Measurements from ENCODE around the gene SLC19A1. TPM values are rescaled to one million over a fixed set of nuclear protein-coding genes. Genes with fewer than 3 reads are reported as not detected.

The SLC19A1 gene
- total RNA-seq, 2 experiments from 2014 or later: 29.2 to 30.3 TPM

DNA sequence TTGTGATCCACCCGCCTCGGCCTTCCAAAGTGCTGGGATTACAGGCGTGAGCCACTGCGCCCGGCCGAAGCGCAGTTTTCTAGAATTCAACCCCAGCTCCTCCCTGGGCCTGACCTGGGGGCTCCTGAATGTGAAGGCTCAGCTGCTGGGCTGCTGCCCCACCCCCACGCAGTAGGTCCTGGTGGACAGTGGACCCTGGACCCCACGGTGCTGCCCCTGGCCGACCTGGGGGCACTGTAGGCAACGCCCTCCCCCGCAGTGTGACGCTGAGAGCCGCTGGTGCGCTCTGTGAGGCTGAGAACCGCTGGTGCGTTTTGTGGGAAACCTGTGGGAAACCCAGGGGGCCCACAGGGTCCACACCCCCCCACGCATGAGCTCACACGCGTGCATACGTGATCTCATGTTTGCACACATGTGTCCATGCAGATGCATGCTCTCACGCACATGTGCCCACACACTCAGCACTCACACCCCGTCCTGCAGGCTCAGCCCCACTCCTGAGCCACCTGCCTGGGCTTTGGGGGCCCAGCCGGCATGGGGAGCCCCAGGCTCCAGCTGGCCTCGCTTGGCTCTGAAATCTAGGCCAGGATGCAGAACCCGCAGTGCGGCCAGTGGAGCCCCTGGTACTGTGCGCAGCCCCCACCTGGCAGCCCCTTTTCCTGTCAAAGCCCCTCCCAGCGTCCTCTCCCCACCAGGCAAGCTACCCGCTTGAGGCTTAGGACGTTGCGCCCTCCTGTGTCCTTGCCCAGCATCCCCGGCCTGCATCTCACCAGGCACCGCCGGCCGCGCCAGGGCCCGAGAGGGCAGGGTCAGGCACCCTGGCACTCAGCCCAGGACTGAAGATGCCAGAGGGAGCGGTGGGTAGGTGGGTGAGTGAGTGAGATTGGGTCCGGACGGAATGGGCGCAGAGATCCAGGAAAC is 69.5 kb downstream of the SLC19A1 start:
- H3K4me3 Mint-ChIP-seq: no peak overlapping the region
- POLR2A ChIA-PET: no interaction called here

DNA sequence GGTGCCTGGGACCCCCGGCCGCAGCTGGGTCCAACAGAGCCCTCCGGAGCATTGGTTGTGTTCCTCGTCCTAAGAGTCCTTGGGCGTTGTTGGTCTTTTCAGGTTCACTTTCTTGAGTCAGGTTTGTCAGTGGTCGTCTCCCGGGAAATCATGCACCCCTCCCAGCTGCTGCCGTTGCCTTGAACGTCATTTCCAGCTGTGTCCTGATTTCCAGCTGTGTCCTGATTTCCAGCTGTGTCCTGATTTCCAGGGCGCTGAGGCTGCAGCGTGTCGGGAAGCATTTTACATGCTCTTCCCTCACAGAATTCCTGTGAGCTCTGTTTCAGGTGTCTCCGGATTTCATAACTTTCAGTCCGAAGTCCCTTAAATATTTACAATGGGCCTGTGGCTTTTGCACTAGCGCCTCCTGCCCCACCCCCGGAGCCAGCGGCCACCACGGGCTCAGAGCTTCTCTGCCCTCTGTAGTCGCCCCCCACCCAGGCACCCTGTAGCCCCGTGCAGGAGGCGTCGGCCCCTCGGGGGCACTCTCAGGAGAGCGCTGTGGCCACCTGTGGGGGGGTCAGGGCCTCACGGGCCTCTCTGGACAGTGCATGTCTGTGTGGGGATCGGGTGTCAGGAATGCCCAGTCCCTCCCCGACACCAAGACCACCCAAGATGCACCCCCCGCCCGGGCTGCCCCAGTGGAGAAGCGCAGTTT is 70.6 kb downstream of the SLC19A1 start:
- intact Hi-C loops (cut with micrococcal nuclease): no loop called here
- H3K27me3 Mint-ChIP-seq: no peaks in the 10 kb centered on the region
- H3K9me3 Mint-ChIP-seq: no peaks in the 10 kb centered on the region
- CTCF ChIA-PET: no interaction called here
- H3K36me3 Mint-ChIP-seq: no peaks in the 10 kb centered on the region
- no peak overlapping the region for H3K4me3 Mint-ChIP-seq
- no peak overlapping the region for H3K27ac Mint-ChIP-seq
- DNase-seq: no peak
- H3K4me1 Mint-ChIP-seq (ENCODE audit: low read depth): peaks cover 16% of the 10 kb centered on the region
- POLR2A ChIA-PET: no interaction called here

More for the DNA sequence above, 69.5 kb downstream of the SLC19A1 start:
- no peaks in the 10 kb centered on the region for H3K27me3 Mint-ChIP-seq
- no peak for DNase-seq
- no peaks in the 10 kb centered on the region for H3K36me3 Mint-ChIP-seq
- CTCF ChIA-PET: no interaction called here
- H3K9me3 Mint-ChIP-seq: no peaks in the 10 kb centered on the region
- intact Hi-C loops (cut with micrococcal nuclease): no loop called here
- no peak overlapping the region for H3K27ac Mint-ChIP-seq
- peaks cover 17% of the 10 kb centered on the region for H3K4me1 Mint-ChIP-seq (ENCODE audit: low read depth)

DNA sequence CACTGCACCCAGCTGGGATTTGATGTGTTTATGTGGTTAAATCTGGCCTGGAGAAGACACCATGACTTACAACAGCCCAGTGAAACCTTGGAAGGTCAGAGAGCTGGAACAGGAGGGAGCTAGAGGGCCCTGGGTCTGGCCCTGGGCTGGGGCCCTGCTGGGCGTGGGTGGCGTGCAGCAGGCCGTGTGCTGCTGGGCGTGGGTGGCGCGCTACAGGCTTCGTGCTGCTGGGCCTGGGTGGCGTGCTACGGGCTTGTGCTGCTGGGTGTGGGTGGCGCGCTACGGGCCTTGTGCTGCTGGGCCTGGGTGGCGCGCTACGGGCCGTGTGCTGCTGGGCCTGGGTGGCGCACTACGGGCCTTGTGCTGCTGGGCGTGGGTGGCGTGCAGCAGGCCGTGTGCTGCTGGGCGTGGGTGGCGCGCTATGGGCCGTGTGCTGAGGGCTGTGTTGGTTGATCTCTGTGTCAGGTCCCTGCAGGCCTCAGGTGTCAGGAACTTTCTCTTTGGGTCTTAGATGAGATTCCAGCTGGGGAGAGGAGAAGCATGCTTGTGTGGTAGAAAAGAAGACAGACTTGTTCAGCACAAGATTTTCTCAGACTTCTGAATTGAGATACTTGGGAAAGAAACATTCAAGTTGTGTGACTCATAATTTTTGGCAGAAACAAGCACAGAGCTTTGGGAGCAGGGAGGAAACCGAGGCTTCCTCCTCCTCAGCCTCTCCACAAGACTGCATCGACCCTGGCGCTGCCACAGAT is 71.3 kb downstream of the SLC19A1 start:
- Mint-ChIP-seq H3K4me3 (no peak overlapping the region), H3K27me3 (no peaks in the 10 kb centered on the region), H3K36me3 (no peaks in the 10 kb centered on the region), H3K9me3 (no peaks in the 10 kb centered on the region), H3K4me1 (ENCODE audit: low read depth) (peaks cover 14% of the 10 kb centered on the region), H3K27ac (peak overlapping the region; percentile 72)
- ChIA-PET CTCF (no interaction called here), POLR2A (no interaction called here)
- DNase-seq: peak; percentile 46
- intact Hi-C loops (cut with micrococcal nuclease): no loop called here

DNA sequence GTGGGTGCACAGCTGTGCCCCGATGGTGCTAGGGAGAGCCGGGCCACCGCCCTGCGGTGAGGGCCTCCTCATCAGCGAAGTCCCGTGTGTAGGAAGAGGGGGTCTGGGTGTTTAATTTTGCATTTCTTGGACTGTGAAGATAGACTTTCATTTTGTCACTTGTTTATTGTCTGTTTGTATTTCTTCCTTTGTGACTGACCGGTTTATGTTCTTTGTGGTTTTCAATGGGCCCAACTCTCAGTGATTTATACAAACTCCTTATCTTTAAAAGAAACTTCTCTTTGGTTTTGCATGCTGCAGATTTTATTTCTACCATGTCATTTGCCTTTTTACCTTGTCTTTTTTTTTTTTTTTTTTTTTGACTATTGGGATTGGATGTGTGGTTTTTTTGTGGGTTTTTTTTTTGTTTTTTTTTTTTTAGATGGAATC is 72.1 kb downstream of the SLC19A1 start:
- Mint-ChIP-seq H3K36me3 (no peaks in the 10 kb centered on the region), H3K4me3 (no peak overlapping the region)
- POLR2A ChIA-PET: no interaction called here

DNA sequence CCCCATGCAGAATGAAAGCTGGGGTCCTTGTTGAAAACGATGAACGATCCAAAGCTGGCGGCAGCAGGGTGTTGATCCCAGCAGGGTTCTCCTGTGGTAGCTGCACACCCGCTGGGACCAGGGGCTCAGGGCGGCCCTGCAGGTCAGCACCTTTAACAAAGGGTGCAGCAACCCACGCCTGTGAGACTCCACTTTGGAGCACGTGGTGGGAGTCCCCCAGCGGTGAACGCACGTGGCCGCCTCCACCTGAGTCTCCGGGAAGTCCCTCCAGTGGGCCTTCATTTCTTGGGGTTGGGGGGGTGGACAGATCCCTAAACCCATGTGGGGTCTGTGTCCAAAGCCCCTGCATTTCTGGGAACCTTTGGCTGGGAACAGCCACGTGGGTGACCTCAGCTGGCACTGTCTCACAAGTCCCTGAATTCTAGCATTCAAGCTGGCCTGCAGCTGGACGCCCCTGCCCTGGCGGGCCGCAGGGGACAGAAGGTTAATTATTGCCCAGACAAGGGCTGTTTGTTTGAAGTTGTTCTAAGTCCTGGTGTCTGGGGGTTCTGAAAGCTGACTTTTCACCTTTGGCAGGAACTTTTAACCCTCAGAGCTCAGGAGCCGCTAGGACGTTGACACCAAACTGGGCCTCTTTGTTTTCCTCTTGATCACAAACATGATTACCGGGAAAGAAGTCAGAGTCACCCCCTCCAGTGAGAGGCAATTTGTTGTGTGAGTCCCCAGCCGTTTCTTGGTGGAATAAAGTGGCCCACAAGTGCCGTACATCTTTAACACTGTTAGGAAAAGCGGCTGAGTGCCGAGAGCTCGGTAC is 72.8 kb downstream of the SLC19A1 start:
- DNase-seq: no peak

More for the DNA sequence above, 72.1 kb downstream of the SLC19A1 start:
- Mint-ChIP-seq H3K27ac (no peak overlapping the region), H3K4me1 (ENCODE audit: low read depth) (peaks cover 14% of the 10 kb centered on the region), H3K27me3 (peaks cover 5% of the 10 kb centered on the region), H3K9me3 (no peaks in the 10 kb centered on the region)
- CTCF ChIA-PET: no interaction called here
- intact Hi-C loops (cut with micrococcal nuclease): no loop called here
- no peak for DNase-seq

DNA sequence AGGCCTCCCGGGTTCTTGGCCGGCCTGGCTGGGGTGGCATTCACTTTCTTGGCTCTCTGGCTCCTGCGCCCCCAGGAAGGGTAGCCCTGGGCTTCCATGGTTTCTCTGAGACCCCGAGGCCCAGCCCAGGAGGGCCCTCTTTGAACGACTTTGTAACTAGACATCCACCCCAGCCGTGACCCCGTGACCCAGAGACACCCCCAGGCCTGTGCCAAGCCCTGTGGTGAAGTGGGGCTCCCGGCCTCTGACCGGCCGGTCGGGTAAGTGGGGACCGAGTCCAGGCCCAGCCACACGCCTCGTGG is 73.3 kb downstream of the SLC19A1 start:
- CTCF ChIA-PET: interaction anchor here (1.4 kb wide), 1 partner anchor 10 kb away, joined by 3 read pairs; no protein-coding TSS in a partner anchor

More for the DNA sequence above, 72.8 kb downstream of the SLC19A1 start:
- H3K9me3 Mint-ChIP-seq: no peaks in the 10 kb centered on the region
- CTCF ChIA-PET: interaction anchor here (1.4 kb wide), 1 partner anchor 10 kb away, joined by 3 read pairs; no protein-coding TSS in a partner anchor
- POLR2A ChIA-PET: no interaction called here
- H3K4me1 Mint-ChIP-seq (ENCODE audit: low read depth): peaks cover 14% of the 10 kb centered on the region
- H3K27ac Mint-ChIP-seq: no peak overlapping the region
- H3K36me3 Mint-ChIP-seq: no peaks in the 10 kb centered on the region
- H3K27me3 Mint-ChIP-seq: peaks cover 8% of the 10 kb centered on the region
- intact Hi-C loops (cut with micrococcal nuclease): no loop called here
- no peak overlapping the region for H3K4me3 Mint-ChIP-seq

DNA sequence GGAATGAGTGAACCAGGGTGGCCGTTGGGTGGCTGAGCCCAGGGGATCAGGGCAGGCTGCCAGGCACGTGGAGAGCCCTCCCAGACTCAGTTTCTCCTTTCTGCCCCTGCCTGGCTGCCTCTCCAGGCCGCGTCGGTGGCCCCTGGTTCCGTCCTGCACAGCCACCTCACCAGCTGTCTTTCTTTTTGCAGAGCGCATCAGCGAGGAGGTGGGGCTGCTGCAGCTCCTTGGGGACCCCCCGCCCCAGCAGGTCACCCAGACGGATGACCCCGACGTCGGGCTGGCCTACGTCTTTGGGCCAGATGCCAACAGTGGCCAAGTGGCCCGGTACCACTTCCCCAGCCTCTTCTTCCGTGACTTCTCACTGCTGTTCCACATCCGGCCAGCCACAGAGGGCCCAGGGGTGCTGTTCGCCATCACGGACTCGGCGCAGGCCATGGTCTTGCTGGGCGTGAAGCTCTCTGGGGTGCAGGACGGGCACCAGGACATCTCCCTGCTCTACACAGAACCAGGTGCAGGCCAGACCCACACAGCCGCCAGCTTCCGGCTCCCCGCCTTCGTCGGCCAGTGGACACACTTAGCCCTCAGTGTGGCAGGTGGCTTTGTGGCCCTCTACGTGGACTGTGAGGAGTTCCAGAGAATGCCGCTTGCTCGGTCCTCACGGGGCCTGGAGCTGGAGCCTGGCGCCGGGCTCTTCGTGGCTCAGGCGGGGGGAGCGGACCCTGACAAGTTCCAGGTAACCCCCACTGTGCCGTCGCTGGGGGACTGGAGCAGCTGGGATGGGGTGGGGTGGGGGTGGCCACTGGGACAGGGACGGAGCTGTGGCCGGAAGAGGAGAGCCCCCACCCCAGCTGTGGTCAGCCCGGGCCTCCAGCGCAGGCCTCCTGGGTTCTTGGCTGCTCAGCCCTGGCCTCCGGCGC is 73.9 kb downstream of the SLC19A1 start:
- no peak for DNase-seq
- H3K27ac Mint-ChIP-seq: no peak overlapping the region
- H3K36me3 Mint-ChIP-seq: no peaks in the 10 kb centered on the region
- peaks cover 14% of the 10 kb centered on the region for H3K4me1 Mint-ChIP-seq (ENCODE audit: low read depth)
- intact Hi-C loops (cut with micrococcal nuclease): no loop called here
- POLR2A ChIA-PET: no interaction called here
- no peak overlapping the region for H3K4me3 Mint-ChIP-seq
- peaks cover 8% of the 10 kb centered on the region for H3K27me3 Mint-ChIP-seq
- H3K9me3 Mint-ChIP-seq: no peaks in the 10 kb centered on the region
- CTCF ChIA-PET: interaction anchor here (1.4 kb wide), 1 partner anchor 11 kb away, joined by 3 read pairs; no protein-coding TSS in a partner anchor

More for the DNA sequence above, 73.3 kb downstream of the SLC19A1 start:
- DNase-seq: no peak
- intact Hi-C loops (cut with micrococcal nuclease): no loop called here
- no peaks in the 10 kb centered on the region for H3K36me3 Mint-ChIP-seq
- H3K9me3 Mint-ChIP-seq: no peaks in the 10 kb centered on the region
- POLR2A ChIA-PET: no interaction called here
- H3K27me3 Mint-ChIP-seq: peaks cover 8% of the 10 kb centered on the region
- no peak overlapping the region for H3K27ac Mint-ChIP-seq
- H3K4me3 Mint-ChIP-seq: no peak overlapping the region
- peaks cover 14% of the 10 kb centered on the region for H3K4me1 Mint-ChIP-seq (ENCODE audit: low read depth)

DNA sequence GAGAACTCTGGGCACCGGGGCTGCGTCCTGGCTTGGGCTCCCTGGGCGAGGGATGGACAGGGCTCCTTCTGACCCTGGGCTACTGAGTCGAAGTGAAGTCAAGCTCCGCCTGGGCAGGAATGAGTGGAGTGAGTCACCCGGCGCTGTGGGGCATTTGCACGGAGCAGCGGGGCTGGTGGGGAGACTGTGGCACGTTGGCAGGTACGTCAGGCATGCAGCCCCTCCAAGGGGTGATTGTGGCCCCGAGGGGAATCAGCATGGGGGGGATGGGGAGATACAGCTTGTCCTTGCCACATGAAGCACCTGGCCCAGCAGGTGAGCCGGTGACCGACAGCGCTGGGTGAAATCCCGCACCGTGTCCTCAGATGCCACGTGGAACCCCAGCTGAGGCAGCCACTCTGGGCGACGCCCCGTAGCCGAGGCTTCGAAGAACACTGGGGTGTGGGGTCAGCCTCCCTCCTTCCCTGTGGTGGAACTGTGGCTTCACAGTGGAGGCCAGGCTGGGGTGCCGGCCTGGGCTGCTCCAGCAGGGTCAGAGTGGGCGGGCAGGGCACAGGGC is 74.9 kb downstream of the SLC19A1 start:
- intact Hi-C loops (cut with micrococcal nuclease): no loop called here
- peaks cover 14% of the 10 kb centered on the region for H3K4me1 Mint-ChIP-seq (ENCODE audit: low read depth)
- H3K4me3 Mint-ChIP-seq: no peak overlapping the region
- H3K27ac Mint-ChIP-seq: no peak overlapping the region
- CTCF ChIA-PET: no interaction called here
- POLR2A ChIA-PET: no interaction called here
- DNase-seq: no peak
- peaks cover 8% of the 10 kb centered on the region for H3K27me3 Mint-ChIP-seq
- H3K36me3 Mint-ChIP-seq: no peaks in the 10 kb centered on the region
- H3K9me3 Mint-ChIP-seq: peaks cover 3% of the 10 kb centered on the region

DNA sequence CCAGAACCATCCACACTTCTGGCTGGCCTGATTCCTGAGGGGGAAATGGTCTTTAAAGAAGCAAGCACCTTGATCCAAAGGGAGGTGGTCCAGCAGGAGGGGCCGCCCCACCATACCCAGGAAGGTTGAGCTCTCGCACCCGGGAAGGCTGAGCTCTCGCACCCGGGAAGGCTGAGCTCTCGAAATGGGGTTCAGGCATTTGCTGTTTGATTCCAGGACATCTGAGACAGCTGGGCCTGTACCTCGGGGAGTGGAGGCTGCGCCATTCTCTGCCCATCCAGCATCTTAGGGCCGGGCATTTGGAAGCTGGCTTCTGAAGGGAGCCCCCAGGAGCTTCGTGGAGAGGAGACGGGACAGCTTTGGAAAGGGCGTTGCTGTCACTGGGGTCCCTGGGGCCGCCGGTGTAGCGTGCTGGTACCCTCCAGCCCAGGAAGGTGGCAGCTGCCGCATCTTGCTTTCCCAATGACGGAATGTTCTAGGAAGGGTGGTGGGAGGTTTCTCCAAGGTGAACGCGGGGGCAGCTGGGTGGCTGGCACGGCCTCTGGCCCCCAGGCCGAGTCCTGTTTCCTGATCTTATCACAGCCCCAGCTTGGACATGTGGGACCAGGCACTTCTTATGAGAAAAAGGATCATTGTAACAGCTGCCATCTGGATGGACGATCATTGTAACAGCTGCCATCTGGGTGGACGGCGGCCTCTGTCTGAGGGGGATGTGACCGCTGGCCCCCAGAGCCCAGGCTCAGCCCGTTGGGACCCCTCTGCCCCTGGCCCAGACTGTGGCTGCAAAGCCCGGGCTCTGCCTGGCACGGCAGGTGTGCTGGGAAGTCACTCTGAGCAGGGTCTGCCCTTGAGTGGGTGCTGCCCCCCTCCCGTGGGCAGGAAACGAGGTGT is 75.7 kb downstream of the SLC19A1 start:
- Mint-ChIP-seq H3K36me3 (peaks cover under 1% of the 10 kb centered on the region), H3K27ac (no peak overlapping the region), H3K27me3 (peaks cover 9% of the 10 kb centered on the region), H3K4me3 (no peak overlapping the region), H3K9me3 (peaks cover 10% of the 10 kb centered on the region), H3K4me1 (ENCODE audit: low read depth) (peaks cover 12% of the 10 kb centered on the region)
- ChIA-PET POLR2A (no interaction called here), CTCF (no interaction called here)
- intact Hi-C loops (cut with micrococcal nuclease): no loop called here
- no peak for DNase-seq

DNA sequence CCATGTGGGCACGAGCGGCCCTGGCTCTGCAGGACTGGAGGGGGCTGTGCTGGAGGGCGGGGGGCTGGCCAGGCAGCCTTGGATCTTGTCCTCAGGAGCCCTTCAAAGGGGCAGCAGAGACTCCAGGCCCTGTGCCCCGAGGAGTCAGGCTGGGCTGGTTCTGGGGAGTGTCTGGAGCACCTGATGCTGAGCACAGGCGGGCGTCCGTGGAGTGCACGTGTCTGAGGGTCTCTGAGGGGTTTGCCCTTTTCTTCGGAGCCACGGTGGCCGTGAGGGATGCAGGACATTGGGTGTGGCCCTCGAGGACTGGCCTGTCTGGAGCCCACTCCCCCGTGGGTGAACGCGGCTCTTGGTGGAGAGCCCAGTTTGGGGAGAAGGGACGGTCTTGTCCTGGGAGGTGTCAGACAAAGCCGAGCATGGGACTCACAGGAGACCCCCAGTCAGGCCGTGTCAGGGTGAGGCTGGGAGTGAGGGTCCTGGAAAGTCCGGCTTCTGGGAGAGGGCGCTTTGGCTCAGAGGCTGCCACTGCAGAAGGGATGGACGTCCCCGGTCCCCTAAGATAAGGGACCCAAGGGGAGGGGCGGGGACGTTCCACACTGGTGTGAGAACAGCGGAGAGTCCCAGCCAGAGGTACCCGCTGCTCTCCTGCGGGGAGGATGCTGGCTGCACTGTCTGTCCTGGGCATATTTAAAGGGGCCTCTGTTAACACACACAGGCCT is 76.5 kb downstream of the SLC19A1 start:
- H3K36me3 Mint-ChIP-seq: peaks cover 3% of the 10 kb centered on the region
- peaks cover 11% of the 10 kb centered on the region for H3K27me3 Mint-ChIP-seq
- H3K27ac Mint-ChIP-seq: no peak overlapping the region
- intact Hi-C loops (cut with micrococcal nuclease): no loop called here
- DNase-seq: no peak
- H3K4me3 Mint-ChIP-seq: no peak overlapping the region
- ChIA-PET CTCF (no interaction called here), POLR2A (no interaction called here)
- peaks cover 4% of the 10 kb centered on the region for H3K4me1 Mint-ChIP-seq (ENCODE audit: low read depth)
- peaks cover 12% of the 10 kb centered on the region for H3K9me3 Mint-ChIP-seq

Data from activated CD4-positive, alpha-beta memory T cell treated with anti-CD3 and anti-CD28 coated beads for 36 hours (primary cell).